Muscle of leg (tissue), 11 donors: ENCODE data around the gene LARGE2. TPM values are rescaled to one million over a fixed set of nuclear protein-coding genes. Genes with fewer than 3 reads are reported as not detected.

Experiments
- DNase-seq: peaks from one replicate; pipeline ENCODE4 v3.0.0; 2013
- H3K27ac ChIP-seq: one replicate; pipeline ENCODE4 v1.5.1; 2013; ENCODE audit warnings: mild to moderate bottlenecking, low read length, control low read depth
- H3K27me3 ChIP-seq: one replicate; pipeline ENCODE4 v1.6.1; 2013; ENCODE audit warnings: low read length; ENCODE audit not compliant: control insufficient read depth, insufficient read depth
- H3K36me3 ChIP-seq: one replicate; pipeline ENCODE4 v1.6.1; 2013; ENCODE audit warnings: low read length; ENCODE audit not compliant: control insufficient read depth, insufficient read depth
- H3K4me1 ChIP-seq: one replicate; pipeline ENCODE4 v1.6.1; 2013; ENCODE audit warnings: low read length; ENCODE audit not compliant: control insufficient read depth, insufficient read depth
- H3K4me3 ChIP-seq: one replicate; pipeline ENCODE4 v1.5.1; 2013; ENCODE audit warnings: low read length, control low read depth
- H3K9me3 ChIP-seq: replicated peaks from 2 replicates; pipeline ENCODE4 v1.6.1; 2013; ENCODE audit warnings: low read depth, low read length; ENCODE audit not compliant: control insufficient read depth
- WGBS: methylation state at CpG from one replicate; pipeline ENCODE4 v1.1.5; 2013; ENCODE audit warnings: missing lambda C conversion rate; ENCODE audit not compliant: insufficient coverage; 5-methylcytosine and 5-hydroxymethylcytosine counted together
- polyA plus RNA-seq, 8 donors: library from polyadenylated mRNA; unstranded; fragments of 120-200 nt; gene quantifications; one replicate each; pipeline versions ENCODE4 v1.2.1 to v1.2.3, GENCODE V29; 2013; ENCODE audit warnings: inconsistent platforms in 1 of 8, low replicate concordance in 1 of 8; ENCODE audit not compliant: insufficient read length in 8 of 8, insufficient read depth in 1 of 8
- total RNA-seq: library from RNA; stranded (reverse); fragments of 120-200 nt; gene quantifications from one replicate; pipeline ENCODE4 v1.2.4, GENCODE V29; 2013

The LARGE2 gene
- total and polyA plus RNA-seq, 9 donors = 0.24 to 4.4 (median 0.67) TPM

DNA sequence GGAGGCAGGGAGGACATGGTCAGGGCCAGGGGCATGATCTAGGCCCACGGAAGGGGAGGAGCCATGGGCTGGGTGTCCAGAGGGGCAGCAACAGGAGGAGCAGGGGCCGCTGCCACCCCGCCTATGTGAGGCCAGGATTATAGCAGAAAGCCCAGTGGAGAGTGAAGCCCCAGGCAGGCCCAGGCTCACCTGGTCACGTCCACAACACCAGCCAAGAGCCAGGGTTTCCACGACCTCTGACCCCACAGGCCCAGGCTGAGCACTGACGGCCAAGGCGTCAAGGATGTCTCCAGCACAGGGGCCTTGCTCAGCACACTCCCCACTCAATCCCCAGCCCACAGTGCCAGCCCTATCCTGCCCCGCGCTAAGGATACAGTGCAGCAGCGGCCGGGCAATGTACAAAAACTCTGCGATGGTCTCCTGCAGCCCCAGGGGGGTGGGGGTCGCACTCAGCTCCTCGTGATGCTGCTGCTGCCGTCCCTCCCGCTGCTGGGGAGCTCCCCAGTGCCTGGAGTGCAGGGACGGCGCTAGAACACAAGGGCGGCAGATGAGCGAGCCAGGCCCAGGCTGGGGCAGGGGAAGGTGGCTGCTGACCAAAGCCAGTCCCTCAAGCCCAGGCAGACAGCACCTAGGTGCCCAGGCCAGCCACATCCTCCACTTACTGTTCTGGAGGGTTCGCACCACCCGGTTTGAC is 8.4 kb upstream of the LARGE2 start:
- Histone ChIP-seq H3K36me3 (peaks cover 59% of the 10 kb centered on the region), H3K4me1 (peaks cover 19% of the 10 kb centered on the region), H3K9me3 (no peaks in the 10 kb centered on the region), H3K27me3 (no peaks in the 10 kb centered on the region), H3K4me3 (no peak overlapping the region), H3K27ac (no peak overlapping the region)
- WGBS = 86% methylated on average over 22 of the region's 22 CpGs
- no peak for DNase-seq

DNA sequence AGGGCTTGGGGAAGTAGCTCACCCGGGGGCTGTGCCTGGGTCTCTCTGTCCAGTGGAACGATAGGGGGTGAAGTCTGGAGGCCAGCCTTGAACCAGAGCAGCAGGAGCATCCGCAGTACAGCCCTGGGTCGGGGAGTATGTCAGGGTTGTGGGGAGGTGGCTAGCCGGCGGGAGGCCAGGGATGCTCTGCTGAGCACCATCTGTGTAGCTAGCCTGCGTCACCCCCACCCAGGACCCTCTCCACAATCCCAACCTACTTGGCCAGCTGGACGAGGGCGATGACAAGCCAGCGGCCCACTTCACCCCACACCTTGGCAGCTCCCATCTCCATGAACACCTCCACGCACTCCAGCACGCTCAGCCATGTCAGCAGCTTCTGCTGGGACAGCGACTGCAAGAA is 7.0 kb upstream of the LARGE2 start:
- H3K36me3 ChIP-seq = peaks cover 46% of the 10 kb centered on the region
- peaks cover 18% of the 10 kb centered on the region for H3K4me1 ChIP-seq
- no peak overlapping the region for H3K27ac ChIP-seq
- no peak for DNase-seq
- H3K27me3 ChIP-seq = peaks cover 6% of the 10 kb centered on the region
- H3K9me3 ChIP-seq = no peaks in the 10 kb centered on the region
- 74% methylated on average over 7 of the region's 13 CpGs for WGBS
- H3K4me3 ChIP-seq = no peak overlapping the region

DNA sequence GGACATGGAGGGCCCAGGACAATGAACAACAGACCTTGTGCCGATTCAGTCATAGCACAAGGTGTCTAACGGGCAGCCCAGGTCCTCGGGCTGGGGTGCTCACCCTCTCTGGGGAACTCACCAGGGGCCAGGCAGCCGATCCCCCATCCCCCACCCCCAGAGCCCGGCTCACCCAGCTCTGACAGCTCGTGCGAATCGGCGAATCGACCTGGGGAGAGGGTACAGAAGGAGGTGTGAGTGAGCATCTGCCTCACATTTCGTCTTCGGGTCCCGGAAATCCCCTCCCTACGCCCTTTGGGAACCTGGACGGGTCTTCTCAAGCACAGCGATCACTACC is 5.2 kb upstream of the LARGE2 start:
- peaks cover 30% of the 10 kb centered on the region for H3K36me3 ChIP-seq
- peaks cover 25% of the 10 kb centered on the region for H3K27me3 ChIP-seq
- peak overlapping the region; percentile 96 for H3K27ac ChIP-seq
- H3K4me3 ChIP-seq = peak overlapping the region; percentile 99
- H3K4me1 ChIP-seq = peaks cover 28% of the 10 kb centered on the region
- no peaks in the 10 kb centered on the region for H3K9me3 ChIP-seq
- 9% methylated on average over 7 of the region's 16 CpGs for WGBS
- no peak for DNase-seq

DNA sequence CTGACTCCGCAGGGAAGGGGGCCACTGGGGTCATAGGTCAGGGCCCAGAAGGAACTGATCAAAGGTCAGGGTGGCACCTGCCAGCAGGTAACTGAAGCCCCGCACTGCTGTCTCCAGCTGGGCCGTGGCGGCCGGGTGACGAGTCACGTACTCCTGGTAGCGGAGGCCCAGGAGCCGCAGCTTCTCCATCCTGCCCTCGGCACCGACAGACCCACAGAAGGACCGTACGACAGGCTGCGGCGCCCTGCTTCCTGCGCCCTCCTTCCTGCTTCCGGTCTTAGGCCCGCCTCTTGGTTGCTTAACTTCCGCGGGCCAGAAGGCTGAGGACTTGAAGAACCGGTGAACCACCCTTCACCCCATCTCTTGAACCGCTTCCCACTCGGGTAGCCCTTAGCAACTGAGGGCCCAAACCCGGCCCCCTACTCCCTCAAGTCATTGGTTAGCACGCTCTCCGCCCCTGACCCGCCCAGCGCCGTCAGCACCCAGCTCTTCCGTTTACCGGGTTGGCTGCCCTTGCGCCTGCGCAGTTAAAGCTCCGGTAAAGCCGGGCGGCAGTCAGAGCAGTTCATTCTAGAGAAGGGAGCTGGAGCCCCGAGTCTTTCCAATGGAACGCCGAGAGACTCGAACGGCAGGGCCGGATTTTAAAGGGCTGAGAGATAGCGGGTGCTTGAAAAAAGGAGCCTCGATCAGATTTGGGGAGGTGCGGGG is 4.7 kb upstream of the LARGE2 start, which contains the start of gene PEX16:
Gene PEX16 (minus strand): TSS at position 255 of the 708 bp plus-strand sequence. CDS start 66 bp downstream, at position 189.
- peaks cover 29% of the 10 kb centered on the region for H3K4me1 ChIP-seq
- peak; percentile 100 for DNase-seq
- peaks cover 28% of the 10 kb centered on the region for H3K27me3 ChIP-seq
- H3K36me3 ChIP-seq = peaks cover 30% of the 10 kb centered on the region
- under 1% methylated on average over 44 of the region's 45 CpGs for WGBS
- H3K4me3 ChIP-seq = peak within 1 kb of the TSS; percentile 99
- peak within 1 kb of the TSS; percentile 96 for H3K27ac ChIP-seq
- no peaks in the 10 kb centered on the region for H3K9me3 ChIP-seq

DNA sequence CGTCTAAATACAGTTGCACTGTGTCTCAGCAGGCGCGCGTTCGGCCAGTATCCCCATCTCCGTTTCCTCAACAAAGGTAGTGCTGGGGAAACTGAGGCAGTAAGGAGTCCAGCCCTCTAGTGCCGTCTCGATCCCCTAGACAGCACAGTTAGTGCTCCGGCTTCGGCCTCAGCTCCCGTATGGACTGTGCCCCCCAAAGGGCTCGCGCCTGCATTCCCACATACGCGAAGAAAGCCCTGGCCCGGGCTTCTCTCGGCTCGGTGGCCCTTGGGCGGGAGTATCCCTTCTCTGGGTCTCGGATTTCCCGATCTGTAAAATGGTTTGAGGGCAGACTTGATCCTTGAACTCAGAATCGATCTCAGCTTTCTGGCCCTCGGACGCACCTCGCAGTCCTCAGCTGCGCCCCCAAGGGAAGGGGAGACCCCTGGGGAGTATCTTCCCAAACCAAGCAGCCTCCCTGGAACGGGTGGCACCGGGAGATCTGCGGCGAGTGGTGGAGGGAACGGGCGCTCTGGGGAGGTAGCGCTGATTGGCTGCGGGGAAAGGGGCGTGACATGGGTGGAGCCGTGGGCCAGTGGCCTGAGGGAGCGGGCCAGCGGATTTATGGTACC is 4.0 kb upstream of the LARGE2 start:
- Histone ChIP-seq H3K27me3 (peaks cover 33% of the 10 kb centered on the region), H3K27ac (peak overlapping the region; percentile 96), H3K4me1 (peaks cover 32% of the 10 kb centered on the region), H3K36me3 (peaks cover 24% of the 10 kb centered on the region), H3K9me3 (no peaks in the 10 kb centered on the region), H3K4me3 (peak overlapping the region; percentile 99)
- WGBS = under 1% methylated on average over 30 of the region's 38 CpGs
- DNase-seq = peak; percentile 67

DNA sequence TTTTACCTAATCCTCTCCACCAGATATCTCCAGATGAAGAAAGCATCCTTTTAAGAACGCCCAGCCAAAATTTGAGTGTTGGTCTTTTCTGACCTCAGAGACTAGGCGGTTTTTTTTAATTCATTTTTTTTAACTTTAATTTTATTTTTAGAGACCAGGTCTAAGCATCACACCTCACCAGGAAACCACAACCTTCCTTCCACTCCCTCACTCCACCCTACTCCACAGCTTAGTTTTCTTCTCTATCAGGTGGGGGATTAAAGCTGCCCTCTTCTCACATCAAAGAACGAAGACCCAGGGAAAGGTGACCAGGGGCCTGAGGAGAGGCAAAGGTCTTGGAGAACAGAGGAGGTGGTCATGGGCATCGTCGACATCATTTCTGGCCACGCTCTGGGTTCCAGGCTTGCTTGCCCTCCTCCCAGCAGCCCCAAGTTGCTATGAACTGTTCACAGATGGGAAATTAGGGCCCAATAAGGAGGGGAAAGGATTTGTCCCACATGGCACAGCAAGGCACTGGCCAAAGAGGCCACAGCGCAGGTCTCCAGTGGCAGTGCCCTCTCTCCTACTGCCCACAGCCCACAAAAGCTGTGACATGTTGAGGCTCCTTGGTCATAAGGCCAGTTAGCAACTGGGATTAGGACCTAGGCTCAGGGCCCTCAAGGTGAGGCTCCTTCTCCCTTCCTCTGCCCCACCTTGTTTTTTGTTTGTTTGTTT is 3.3 kb upstream of the LARGE2 start:
- H3K36me3 ChIP-seq = peaks cover 17% of the 10 kb centered on the region
- peaks cover 32% of the 10 kb centered on the region for H3K4me1 ChIP-seq
- no peaks in the 10 kb centered on the region for H3K9me3 ChIP-seq
- 90% methylated on average over 2 of the region's 7 CpGs for WGBS
- no peak for DNase-seq
- peaks cover 39% of the 10 kb centered on the region for H3K27me3 ChIP-seq
- peak overlapping the region; percentile 99 for H3K4me3 ChIP-seq
- H3K27ac ChIP-seq = peak overlapping the region; percentile 96

DNA sequence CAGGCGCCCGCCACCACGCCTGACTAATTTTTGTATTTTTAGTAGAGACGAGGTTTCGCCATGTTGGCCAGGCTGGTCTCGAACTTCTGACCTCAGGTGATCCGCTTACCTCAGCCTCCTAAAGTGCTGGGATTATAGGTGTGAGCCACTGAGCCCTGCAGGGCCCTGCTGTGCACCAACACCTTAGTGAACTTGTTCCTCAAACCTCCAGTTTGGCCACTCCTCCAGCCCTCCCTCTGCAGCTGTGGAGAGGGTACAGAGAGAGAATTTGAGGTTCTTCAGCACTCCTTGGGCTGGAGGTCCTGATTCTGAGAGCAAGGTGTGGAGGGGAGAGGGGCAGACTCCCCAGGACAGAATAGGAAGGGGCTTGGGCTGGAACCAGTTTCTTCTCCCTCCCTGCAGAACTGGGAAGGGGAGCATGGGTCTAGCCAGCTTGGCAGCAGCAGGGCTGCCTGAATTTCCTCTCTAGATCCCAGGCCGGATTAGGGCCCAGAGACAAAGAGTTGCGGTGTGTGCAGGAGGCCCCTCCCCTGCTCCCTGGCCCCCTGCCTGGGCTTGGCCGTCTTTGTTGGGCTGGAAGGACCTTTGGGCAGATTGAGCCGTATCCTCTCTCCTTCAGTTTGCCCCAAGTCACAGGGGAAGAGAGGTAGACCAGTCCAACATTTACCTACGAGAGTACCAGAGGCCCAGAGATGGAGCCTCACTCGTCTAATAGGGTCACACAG is 2.5 kb upstream of the LARGE2 start:
- Histone ChIP-seq H3K36me3 (peaks cover 9% of the 10 kb centered on the region), H3K4me1 (peaks cover 32% of the 10 kb centered on the region), H3K4me3 (no peak overlapping the region), H3K27me3 (peaks cover 48% of the 10 kb centered on the region), H3K27ac (no peak overlapping the region), H3K9me3 (no peaks in the 10 kb centered on the region)
- 14% methylated on average over 3 of the region's 13 CpGs for WGBS
- no peak for DNase-seq

DNA sequence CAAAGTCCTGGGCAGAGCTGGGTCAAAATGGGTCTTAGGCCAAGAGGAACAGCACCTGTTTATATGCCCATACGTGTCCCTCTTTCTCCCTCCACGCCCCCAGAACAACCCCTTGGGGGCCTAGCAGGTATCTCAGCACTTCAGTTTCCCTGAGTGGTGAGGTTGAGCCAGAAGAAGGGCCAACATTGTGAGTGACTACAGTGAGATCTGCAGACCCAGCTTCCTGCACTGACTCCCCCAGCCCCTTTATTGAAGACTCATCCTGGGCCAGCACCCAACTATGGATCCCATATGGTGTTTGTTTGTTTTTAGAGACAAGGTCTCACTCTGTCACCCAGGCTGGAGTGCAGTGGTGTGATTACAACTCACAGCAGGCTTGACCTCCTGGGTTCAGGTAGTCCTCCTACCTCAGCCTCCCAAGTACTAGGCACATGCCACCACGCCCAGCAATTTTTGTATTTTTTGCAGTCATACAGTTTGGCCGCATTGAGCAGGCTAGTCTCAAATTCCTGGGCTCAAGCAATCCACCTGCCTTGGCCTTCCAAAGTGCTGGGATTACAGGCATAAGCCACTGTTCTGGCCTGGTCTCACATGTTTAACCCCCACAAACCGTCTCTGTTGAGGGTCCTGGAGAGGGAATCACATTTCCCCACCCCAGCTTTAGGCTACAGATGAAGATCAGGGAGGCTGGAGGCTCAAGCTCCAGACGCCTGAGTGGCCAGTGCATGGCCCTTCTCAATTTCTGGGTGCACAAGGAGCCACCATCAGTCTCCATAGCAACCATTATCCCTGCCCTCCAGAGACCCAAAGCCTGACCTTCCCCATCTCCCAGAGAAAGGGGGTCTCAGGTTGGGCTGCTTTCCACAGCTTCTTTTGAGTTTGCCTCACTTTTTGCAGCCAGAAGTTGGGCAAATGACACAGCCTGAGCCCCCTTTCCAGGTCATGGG is 1.7 kb upstream of the LARGE2 start:
- peaks cover under 1% of the 10 kb centered on the region for H3K36me3 ChIP-seq
- no peak for DNase-seq
- peaks cover 51% of the 10 kb centered on the region for H3K27me3 ChIP-seq
- H3K9me3 ChIP-seq = no peaks in the 10 kb centered on the region
- no peak overlapping the region for H3K4me3 ChIP-seq
- 61% methylated on average over 3 of the region's 6 CpGs for WGBS
- no peak overlapping the region for H3K27ac ChIP-seq
- H3K4me1 ChIP-seq = peaks cover 32% of the 10 kb centered on the region
